GM21381 (cell line): Measurements from ENCODE around the gene NIPAL3.
"Not testable (repeated sequence)": the region's sequence is repeated elsewhere in the genome, so short reads cannot be mapped to it uniquely, and the experiment has no call there.

Source experiments
- ATAC-seq: cut with Tn5 transposase; IDR thresholded peaks from one replicate; pipeline ENCODE4 v1.9.1; 2021; ENCODE audit warnings: mild to moderate bottlenecking, moderate library complexity; ENCODE audit not compliant: unreplicated experiment

NIPAL3 gene

GRCh38 chr1:24514946-24515345 is 99.3 kb downstream of the NIPAL3 start:
- ATAC-seq, result no peak

- ATAC-seq, result not testable (repeated sequence)
Measured at GRCh38 chr1:24515671-24516209, 100.1 kb downstream of the NIPAL3 start.

DNA sequence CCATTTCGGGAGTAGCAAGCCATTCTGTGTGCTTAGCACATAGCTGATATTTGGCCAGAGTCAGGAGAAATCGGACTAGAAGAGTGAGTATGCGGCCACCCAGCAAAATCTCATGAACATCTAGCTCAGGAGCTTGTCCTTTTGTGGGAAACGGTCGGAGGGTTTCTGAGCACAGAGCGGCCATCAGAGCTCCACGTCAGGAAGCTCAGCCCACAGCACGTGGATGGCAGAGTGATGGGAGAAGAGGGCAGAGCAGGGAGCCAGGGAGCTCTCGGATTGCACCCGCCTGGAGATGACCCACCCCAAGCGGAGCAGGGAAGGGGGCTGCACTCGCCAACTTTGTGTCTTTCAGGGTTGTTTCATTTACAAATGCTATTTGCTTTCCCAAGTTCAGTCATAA is 100.9 kb downstream of the NIPAL3 start:
- no peak for ATAC-seq

DNA sequence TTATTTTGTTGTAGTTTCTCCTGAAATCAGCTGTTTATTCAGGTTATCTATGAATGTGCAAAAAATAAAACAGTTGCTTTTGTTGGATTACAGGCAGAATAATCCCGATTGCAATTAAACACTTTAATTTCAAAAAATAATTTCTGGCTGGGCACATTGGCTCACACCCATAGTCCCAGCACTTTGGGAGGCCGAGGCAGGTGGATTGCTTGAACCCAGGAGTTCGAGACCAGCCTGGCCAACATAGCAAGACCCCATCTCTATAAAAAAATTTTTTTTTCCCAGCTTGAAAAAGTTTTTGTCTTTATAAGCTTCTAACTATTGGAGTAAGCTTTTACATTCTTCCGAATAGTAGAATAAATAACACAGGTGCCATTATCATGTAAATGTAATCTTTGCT is 102.3 kb downstream of the NIPAL3 start:
- no peak for ATAC-seq

DNA sequence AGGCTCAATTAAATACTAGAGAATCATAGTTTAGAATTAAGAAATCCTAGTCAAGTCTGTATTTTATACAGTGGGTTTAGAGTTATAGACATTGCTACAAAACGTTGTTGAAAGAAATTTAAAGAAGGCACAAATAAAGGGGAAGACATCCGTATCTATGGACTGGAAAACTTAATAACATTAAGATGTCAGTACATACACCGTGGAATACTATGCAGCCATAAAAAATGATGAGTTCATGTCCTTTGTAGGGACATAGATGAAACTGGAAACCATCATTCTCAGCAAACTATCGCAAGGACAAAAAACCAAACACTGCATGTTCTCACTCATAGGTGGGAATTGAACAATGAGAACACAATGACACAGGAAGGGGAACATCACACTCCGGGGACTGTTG is 104.7 kb downstream of the NIPAL3 start:
- not testable (repeated sequence) for ATAC-seq
